OCI-LY1 (cell line): Measurements from ENCODE around the gene EPDR1.

Source experiments
- H2AFZ ChIP-seq: fragments of 200-600 bp; sonication (generic), shearing (Covaris generic); 2 replicates; pipeline ENCODE4 v1.6.0; 2014; ENCODE audit warnings: antibody characterized with exemption, mild to moderate bottlenecking, low read length
- H3F3A ChIP-seq: fragments of 200-600 bp; sonication (generic), shearing (Covaris generic); 2 replicates; pipeline ENCODE4 v1.6.0; 2014; ENCODE audit warnings: mild to moderate bottlenecking, antibody characterized with exemption, low read length, moderate library complexity; ENCODE audit not compliant: insufficient read depth
- H3K27ac ChIP-seq: fragments of 200-600 bp; sonication (generic); 2 replicates; pipeline ENCODE4 v1.5.1; 2014; ENCODE audit warnings: low read length, mixed run types, mild to moderate bottlenecking, low read depth; ENCODE audit not compliant: poor library complexity, severe bottlenecking
- H3K27me3 ChIP-seq: fragments of 200-600 bp; sonication (generic); 2 replicates; pipeline ENCODE4 v1.6.0; 2014; ENCODE audit warnings: antibody characterized with exemption, mild to moderate bottlenecking, low read length, moderate library complexity; ENCODE audit not compliant: insufficient read depth
- H3K36me3 ChIP-seq: fragments of 200-600 bp; sonication (generic); 2 replicates; pipeline ENCODE4 v1.6.1; 2014; ENCODE audit warnings: mild to moderate bottlenecking, antibody characterized with exemption, low read length, moderate library complexity, mixed read lengths; ENCODE audit not compliant: insufficient read depth
- H3K4me1 ChIP-seq: fragments of 200-600 bp; sonication (generic); 2 replicates; pipeline ENCODE4 v1.5.1; 2014; ENCODE audit warnings: mild to moderate bottlenecking, low read length, moderate library complexity; ENCODE audit not compliant: insufficient read depth, severe bottlenecking
- H3K4me2 ChIP-seq: fragments of 200-600 bp; sonication (generic), shearing (Covaris generic); 2 replicates; pipeline ENCODE4 v1.6.1; 2014; ENCODE audit warnings: low read length
- H3K4me3 ChIP-seq: fragments of 200-600 bp; sonication (generic); 2 replicates; pipeline ENCODE4 v1.5.1; 2014; ENCODE audit warnings: low read length, low read depth, mild to moderate bottlenecking, mixed read lengths; ENCODE audit not compliant: poor library complexity, severe bottlenecking
- H3K79me2 ChIP-seq: fragments of 200-600 bp; shearing (Covaris generic); 2 replicates; pipeline ENCODE4 v1.6.1; 2016; ENCODE audit warnings: mixed run types, low read length, mixed read lengths; ENCODE audit not compliant: insufficient read depth
- H3K9ac ChIP-seq: fragments of 200-600 bp; sonication (generic), shearing (Covaris generic); 2 replicates; pipeline ENCODE4 v1.6.1; 2014; ENCODE audit warnings: mild to moderate bottlenecking, low read length, mixed read lengths
- H3K9me2 ChIP-seq: fragments of 200-600 bp; sonication (generic), shearing (Covaris generic); 2 replicates; pipeline ENCODE4 v1.6.1; 2014; ENCODE audit warnings: low read depth, mild to moderate bottlenecking, low read length, mixed read lengths
- H3K9me3 ChIP-seq: fragments of 200-600 bp; shearing (Covaris generic); 2 replicates; pipeline ENCODE4 v1.6.1; 2014; ENCODE audit warnings: low read length, mixed read lengths
- H4K20me1 ChIP-seq: fragments of 200-600 bp; sonication (generic), shearing (Covaris generic); 2 replicates; pipeline ENCODE4 v1.6.0; 2016; ENCODE audit warnings: mild to moderate bottlenecking, low read length; ENCODE audit not compliant: insufficient read depth
- EZH2 ChIP-seq: fragments of 200-600 bp; sonication (generic), shearing (Covaris generic); IDR thresholded peaks from 2 replicates; pipeline ENCODE4 v1.8.0; 2017; ENCODE audit warnings: borderline replicate concordance, mixed run types, mild to moderate bottlenecking, antibody characterized with exemption, low read length, moderate library complexity, mixed read lengths
- TF ChIP-seq, protein P1 (sequence below): fragments of 200-600 bp; sonication (generic), shearing (Covaris generic); IDR thresholded peaks from 2 replicates; pipeline ENCODE4 v1.5.1; 2017; ENCODE audit warnings: mild to moderate bottlenecking, antibody characterized with exemption, low read length, moderate library complexity, mixed read lengths

Gene EPDR1

GRCh38 chr7:37977243-37977642 is 56.8 kb downstream of the EPDR1 start:
- TF ChIP-seq, protein P1, sequence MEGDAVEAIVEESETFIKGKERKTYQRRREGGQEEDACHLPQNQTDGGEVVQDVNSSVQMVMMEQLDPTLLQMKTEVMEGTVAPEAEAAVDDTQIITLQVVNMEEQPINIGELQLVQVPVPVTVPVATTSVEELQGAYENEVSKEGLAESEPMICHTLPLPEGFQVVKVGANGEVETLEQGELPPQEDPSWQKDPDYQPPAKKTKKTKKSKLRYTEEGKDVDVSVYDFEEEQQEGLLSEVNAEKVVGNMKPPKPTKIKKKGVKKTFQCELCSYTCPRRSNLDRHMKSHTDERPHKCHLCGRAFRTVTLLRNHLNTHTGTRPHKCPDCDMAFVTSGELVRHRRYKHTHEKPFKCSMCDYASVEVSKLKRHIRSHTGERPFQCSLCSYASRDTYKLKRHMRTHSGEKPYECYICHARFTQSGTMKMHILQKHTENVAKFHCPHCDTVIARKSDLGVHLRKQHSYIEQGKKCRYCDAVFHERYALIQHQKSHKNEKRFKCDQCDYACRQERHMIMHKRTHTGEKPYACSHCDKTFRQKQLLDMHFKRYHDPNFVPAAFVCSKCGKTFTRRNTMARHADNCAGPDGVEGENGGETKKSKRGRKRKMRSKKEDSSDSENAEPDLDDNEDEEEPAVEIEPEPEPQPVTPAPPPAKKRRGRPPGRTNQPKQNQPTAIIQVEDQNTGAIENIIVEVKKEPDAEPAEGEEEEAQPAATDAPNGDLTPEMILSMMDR: no peak
- TF ChIP-seq EZH2: no peak
- no peaks in the 10 kb centered on the region for H3K79me2 ChIP-seq
- no peaks in the 10 kb centered on the region for H3K9me2 ChIP-seq
- no peaks in the 10 kb centered on the region for H3F3A ChIP-seq
- H3K27ac ChIP-seq: no peak overlapping the region
- H2AFZ ChIP-seq: no peak overlapping the region
- no peaks in the 10 kb centered on the region for H3K4me1 ChIP-seq
- H3K4me3 ChIP-seq: no peak overlapping the region
- no peak overlapping the region for H3K4me2 ChIP-seq
- H3K9ac ChIP-seq: no peak overlapping the region
- no peaks in the 10 kb centered on the region for H3K9me3 ChIP-seq
- no peaks in the 10 kb centered on the region for H3K36me3 ChIP-seq
- H3K27me3 ChIP-seq: no peaks in the 10 kb centered on the region
- no peaks in the 10 kb centered on the region for H4K20me1 ChIP-seq

GRCh38 chr7:37981664-37982063 is 61.2 kb downstream of the EPDR1 start:
- Histone ChIP-seq H3K9me3 (no peaks in the 10 kb centered on the region), H3K4me3 (no peak overlapping the region), H3K9me2 (no peaks in the 10 kb centered on the region), H3K36me3 (no peaks in the 10 kb centered on the region), H2AFZ (no peak overlapping the region), H3F3A (no peaks in the 10 kb centered on the region), H3K9ac (no peak overlapping the region), H3K79me2 (no peaks in the 10 kb centered on the region), H3K27ac (no peak overlapping the region), H3K4me2 (no peak overlapping the region), H4K20me1 (no peaks in the 10 kb centered on the region), H3K27me3 (no peaks in the 10 kb centered on the region), H3K4me1 (no peaks in the 10 kb centered on the region)
- TF ChIP-seq EZH2: no peak

- H3K4me2 ChIP-seq: no peak overlapping the region
- H4K20me1 ChIP-seq: no peaks in the 10 kb centered on the region
- H2AFZ ChIP-seq: no peak overlapping the region
- no peak for TF ChIP-seq EZH2
- TF ChIP-seq, protein P1: no peak
- H3K36me3 ChIP-seq: no peaks in the 10 kb centered on the region
- no peaks in the 10 kb centered on the region for H3F3A ChIP-seq
- no peaks in the 10 kb centered on the region for H3K4me1 ChIP-seq
- no peaks in the 10 kb centered on the region for H3K79me2 ChIP-seq
- no peaks in the 10 kb centered on the region for H3K27me3 ChIP-seq
- no peaks in the 10 kb centered on the region for H3K9me2 ChIP-seq
- H3K27ac ChIP-seq: no peak overlapping the region
- H3K9ac ChIP-seq: no peak overlapping the region
- no peaks in the 10 kb centered on the region for H3K9me3 ChIP-seq
- no peak overlapping the region for H3K4me3 ChIP-seq
Observed at GRCh38 chr7:37982423-37982822, 62.0 kb downstream of the EPDR1 start.

GRCh38 chr7:37984750-37985390 is 64.4 kb downstream of the EPDR1 start:
- Histone ChIP-seq H3K27ac (no peak overlapping the region), H3K9ac (no peak overlapping the region), H3F3A (no peaks in the 10 kb centered on the region), H3K79me2 (no peaks in the 10 kb centered on the region), H4K20me1 (no peaks in the 10 kb centered on the region), H3K4me1 (no peaks in the 10 kb centered on the region), H3K4me2 (no peak overlapping the region), H3K9me2 (no peaks in the 10 kb centered on the region), H3K4me3 (no peak overlapping the region), H3K9me3 (no peaks in the 10 kb centered on the region), H3K36me3 (no peaks in the 10 kb centered on the region), H2AFZ (no peak overlapping the region), H3K27me3 (no peaks in the 10 kb centered on the region)
- TF ChIP-seq EZH2: no peak
- TF ChIP-seq, protein P1: no peak
